Gastrocnemius medialis (tissue), 4 donors: ENCODE results near the gene BEST3. TPM values are rescaled to one million over a fixed set of nuclear protein-coding genes. Genes with fewer than 3 reads are reported as not detected.
"Not testable (repeated sequence)": the region's sequence is repeated elsewhere in the genome, so short reads cannot be mapped to it uniquely, and the experiment has no call there.

ENCODE experiments used
- ATAC-seq, 2 donors: fragments of 150-250 bp; one replicate each; pipeline ENCODE4 v1.9.1; 2016
- DNase-seq, 2 donors: peaks; one replicate each; pipeline ENCODE4 v3.0.0-alpha.2; 2019
- H3K27ac ChIP-seq, 4 donors: fragments of 200-600 bp; sonication (generic); 1 replicate in 1 of 4; 2 replicates in 3 of 4; pipeline ENCODE4 v1.5.1; 2016 to 2018; ENCODE audit warnings: mild to moderate bottlenecking in 2 of 4, moderate library complexity in 1 of 4
- H3K27me3 ChIP-seq, 3 donors: fragments of 200-600 bp; sonication (generic) in 2 of 3; 1 replicate in 1 of 3; 2 replicates in 2 of 3; pipeline versions ENCODE4 v1.5.1 to v1.6.0; 2016 to 2019; ENCODE audit warnings: mild to moderate bottlenecking in 1 of 3, moderate library complexity in 1 of 3
- H3K36me3 ChIP-seq, 2 donors: fragments of 200-600 bp; sonication (generic) in 1 of 2; one replicate each; pipeline ENCODE4 v1.5.1; 2017 to 2018
- H3K4me1 ChIP-seq, 2 donors: fragments of 200-600 bp; sonication (generic) in 1 of 2; one replicate each; pipeline ENCODE4 v1.5.1; 2016 to 2017; ENCODE audit warnings: mild to moderate bottlenecking in 2 of 2
- H3K4me3 ChIP-seq, 4 donors: fragments of 200-600 bp; sonication (generic) in 3 of 4; 1 replicate in 1 of 4; 2 replicates in 3 of 4; pipeline ENCODE4 v1.5.1; 2016 to 2019; ENCODE audit warnings: mild to moderate bottlenecking in 2 of 4
- H3K9me3 ChIP-seq, 3 donors: fragments of 200-600 bp; sonication (generic) in 2 of 3; 1 replicate in 1 of 3; 2 replicates in 2 of 3; pipeline ENCODE4 v1.5.1; 2016 to 2019
- POLR2A ChIP-seq, 2 donors: fragments of 450-650 bp; IDR thresholded peaks; one replicate each; pipeline ENCODE4 v1.6.1; 2017; ENCODE audit warnings: antibody characterized with exemption in 2 of 2, mild to moderate bottlenecking in 2 of 2, moderate library complexity in 2 of 2
- in situ Hi-C, 4 donors: fragments of 200-750 bp; cut with MboI; loops; one replicate each; pipeline versions ENCODE4 v1.15.0 to v1.8.0; 2017; ENCODE audit warnings: low sequenced_read_pairs in 4 of 4
- intact Hi-C: fragments of 100-400 bp; cut with DNase I; formaldehyde crosslinking; loops from one replicate; pipeline ENCODE4 v1.15.1; 2023; ENCODE audit warnings: low total_unique reads
- total RNA-seq, 4 donors: library from RNA; depleted of rRNA; stranded (reverse); fragments of >200 nt; gene quantifications; one replicate each; pipeline versions ENCODE4 v1.1.0 to v1.2.3, GENCODE V29; 2016
- TF ChIP-seq, protein P1 (sequence below), 5 experiments: fragments of 450-650 bp in 3 of 5; fragments of 200-600 bp in 2 of 5; sonication (generic) in 2 of 5; IDR thresholded peaks in 4 of 5; conservative IDR thresholded peaks in 1 of 5; 1 replicate in 4 of 5; 2 replicates in 1 of 5; pipeline ENCODE4 v1.5.1; 2016 to 2019; ENCODE audit warnings: antibody characterized with exemption in 5 of 5, mild to moderate bottlenecking in 3 of 5, moderate library complexity in 3 of 5

Gene BEST3
- total RNA-seq, 4 donors from 2014 or later = 61.8 to 163 (median 119) TPM

GRCh38 chr12:69616025-69616424, 83.1 kb downstream of the BEST3 start:
- no peak for ATAC-seq

GRCh38 chr12:69613351-69613750, 85.8 kb downstream of the BEST3 start:
- intact Hi-C loops = no loop called here
- no peaks in the 10 kb centered on the region for H3K9me3 ChIP-seq
- ATAC-seq = no peak
- no peak for TF ChIP-seq POLR2A (IDR thresholded peaks at IDR 0.05)
- TF ChIP-seq, protein P1, sequence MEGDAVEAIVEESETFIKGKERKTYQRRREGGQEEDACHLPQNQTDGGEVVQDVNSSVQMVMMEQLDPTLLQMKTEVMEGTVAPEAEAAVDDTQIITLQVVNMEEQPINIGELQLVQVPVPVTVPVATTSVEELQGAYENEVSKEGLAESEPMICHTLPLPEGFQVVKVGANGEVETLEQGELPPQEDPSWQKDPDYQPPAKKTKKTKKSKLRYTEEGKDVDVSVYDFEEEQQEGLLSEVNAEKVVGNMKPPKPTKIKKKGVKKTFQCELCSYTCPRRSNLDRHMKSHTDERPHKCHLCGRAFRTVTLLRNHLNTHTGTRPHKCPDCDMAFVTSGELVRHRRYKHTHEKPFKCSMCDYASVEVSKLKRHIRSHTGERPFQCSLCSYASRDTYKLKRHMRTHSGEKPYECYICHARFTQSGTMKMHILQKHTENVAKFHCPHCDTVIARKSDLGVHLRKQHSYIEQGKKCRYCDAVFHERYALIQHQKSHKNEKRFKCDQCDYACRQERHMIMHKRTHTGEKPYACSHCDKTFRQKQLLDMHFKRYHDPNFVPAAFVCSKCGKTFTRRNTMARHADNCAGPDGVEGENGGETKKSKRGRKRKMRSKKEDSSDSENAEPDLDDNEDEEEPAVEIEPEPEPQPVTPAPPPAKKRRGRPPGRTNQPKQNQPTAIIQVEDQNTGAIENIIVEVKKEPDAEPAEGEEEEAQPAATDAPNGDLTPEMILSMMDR (IDR thresholded peaks at IDR 0.05 in 4 of 5, conservative IDR thresholded peaks at IDR 0.05 in 1 of 5) = no peak
- in situ Hi-C loops = no loop called here
- DNase-seq = no peak
- H3K36me3 ChIP-seq = no peaks in the 10 kb centered on the region
- H3K4me1 ChIP-seq = no peaks in the 10 kb centered on the region
- no peaks in the 10 kb centered on the region for H3K27me3 ChIP-seq
- H3K27ac ChIP-seq = no peak overlapping the region
- no peak overlapping the region for H3K4me3 ChIP-seq

More at GRCh38 chr12:69616025-69616424, 83.1 kb downstream of the BEST3 start:
- in situ Hi-C loops (no loop called here), intact Hi-C loops (no loop called here)
- Histone ChIP-seq H3K4me3 (no peak overlapping the region), H3K9me3 (no peaks in the 10 kb centered on the region), H3K27ac (no peak overlapping the region), H3K4me1 (no peaks in the 10 kb centered on the region), H3K27me3 (no peaks in the 10 kb centered on the region), H3K36me3 (no peaks in the 10 kb centered on the region)
- DNase-seq = no peak
- TF ChIP-seq, protein P1 (IDR thresholded peaks at IDR 0.05 in 4 of 5, conservative IDR thresholded peaks at IDR 0.05 in 1 of 5) = no peak
- TF ChIP-seq POLR2A (IDR thresholded peaks at IDR 0.05) = no peak

DNA sequence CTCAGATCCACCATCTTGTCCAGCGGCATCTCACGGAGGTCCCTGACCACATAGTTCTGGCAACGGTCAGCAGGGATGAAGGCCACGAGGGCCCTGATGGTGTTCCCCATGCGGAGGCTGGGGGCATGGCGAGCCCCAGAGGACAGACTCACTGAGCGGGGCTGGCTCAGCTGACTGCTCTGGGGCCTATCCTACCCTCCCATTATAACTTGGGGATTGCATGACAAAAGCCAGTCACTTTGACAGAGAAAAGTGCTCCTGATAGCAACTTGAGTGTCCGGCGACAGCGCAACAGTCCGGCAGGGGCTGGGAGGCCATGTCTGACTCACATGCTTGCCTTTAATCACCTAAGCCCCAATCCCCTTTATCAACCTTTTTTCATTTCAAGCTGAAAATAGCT, 88.4 kb downstream of the BEST3 start, which contains the start of gene LRRC10:
Gene LRRC10, minus strand, starts transcription at position 179 of the 400 bp plus-strand sequence. Its CDS starts 69 bp downstream, at position 110.
- H3K4me1 ChIP-seq = no peaks in the 10 kb centered on the region
- H3K27me3 ChIP-seq = no peaks in the 10 kb centered on the region
- DNase-seq = no peak
- in situ Hi-C loops (no loop called here), intact Hi-C loops (no loop called here)
- H3K27ac ChIP-seq = no peak within 1 kb of the TSS
- ATAC-seq = no peak
- no peaks in the 10 kb centered on the region for H3K9me3 ChIP-seq
- TF ChIP-seq, protein P1 (IDR thresholded peaks at IDR 0.05 in 4 of 5, conservative IDR thresholded peaks at IDR 0.05 in 1 of 5) = no peak
- TF ChIP-seq POLR2A (IDR thresholded peaks at IDR 0.05) = no peak
- no peak within 1 kb of the TSS for H3K4me3 ChIP-seq
- H3K36me3 ChIP-seq = no peaks in the 10 kb centered on the region

- intact Hi-C loops = no loop called here
- H3K9me3 ChIP-seq = no peaks in the 10 kb centered on the region
- in situ Hi-C loops = no loop called here
- no peaks in the 10 kb centered on the region for H3K36me3 ChIP-seq
- H3K27me3 ChIP-seq = no peaks in the 10 kb centered on the region
- H3K4me1 ChIP-seq = no peaks in the 10 kb centered on the region
- DNase-seq (no peak), ATAC-seq (no peak)
- H3K27ac ChIP-seq = no peak overlapping the region
- H3K4me3 ChIP-seq = no peak overlapping the region
- TF ChIP-seq POLR2A (IDR thresholded peaks at IDR 0.05) = no peak
Measured at GRCh38 chr12:69610126-69610525, 89.0 kb downstream of the BEST3 start.

GRCh38 chr12:69608114-69608513, 91.0 kb downstream of the BEST3 start:
- Histone ChIP-seq H3K4me1 (no peaks in the 10 kb centered on the region), H3K36me3 (peaks cover 0 to 5% of the 10 kb centered on the region in 2 donors), H3K27ac (no peak overlapping the region), H3K9me3 (no peaks in the 10 kb centered on the region), H3K27me3 (no peaks in the 10 kb centered on the region), H3K4me3 (no peak overlapping the region)
- intact Hi-C loops (no loop called here), in situ Hi-C loops (no loop called here)
- DNase-seq (no peak), ATAC-seq (no peak)
- no peak for TF ChIP-seq POLR2A (IDR thresholded peaks at IDR 0.05)
- TF ChIP-seq, protein P1 (IDR thresholded peaks at IDR 0.05 in 4 of 5, conservative IDR thresholded peaks at IDR 0.05 in 1 of 5) = no peak

DNA sequence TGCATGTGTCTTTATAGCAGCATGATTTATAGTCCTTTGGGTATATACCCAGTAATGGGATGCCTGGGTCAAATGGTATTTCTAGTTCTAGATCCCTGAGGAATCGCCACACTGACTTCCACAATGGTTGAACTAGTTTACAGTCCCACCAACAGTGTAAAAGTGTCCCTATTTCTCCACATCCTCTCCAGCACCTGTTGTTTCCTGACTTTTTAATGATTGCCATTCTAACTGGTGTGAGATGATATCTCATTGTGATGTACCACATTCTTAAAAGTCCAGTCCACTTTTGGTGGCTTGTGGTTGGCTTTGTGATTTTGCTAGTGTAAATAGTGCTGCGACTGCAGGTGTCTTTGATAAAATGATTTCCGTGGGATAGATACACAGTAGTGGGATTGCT, 94.8 kb downstream of the BEST3 start:
- peaks cover 0 to 43% of the 10 kb centered on the region in 2 donors for H3K36me3 ChIP-seq
- intact Hi-C loops, H3K4me3 ChIP-seq, in situ Hi-C loops, H3K27me3 ChIP-seq, ATAC-seq, H3K9me3 ChIP-seq, H3K4me1 ChIP-seq, DNase-seq, H3K27ac ChIP-seq: not testable (repeated sequence)
